ENCODE results near the gene MTA1.

DNA sequence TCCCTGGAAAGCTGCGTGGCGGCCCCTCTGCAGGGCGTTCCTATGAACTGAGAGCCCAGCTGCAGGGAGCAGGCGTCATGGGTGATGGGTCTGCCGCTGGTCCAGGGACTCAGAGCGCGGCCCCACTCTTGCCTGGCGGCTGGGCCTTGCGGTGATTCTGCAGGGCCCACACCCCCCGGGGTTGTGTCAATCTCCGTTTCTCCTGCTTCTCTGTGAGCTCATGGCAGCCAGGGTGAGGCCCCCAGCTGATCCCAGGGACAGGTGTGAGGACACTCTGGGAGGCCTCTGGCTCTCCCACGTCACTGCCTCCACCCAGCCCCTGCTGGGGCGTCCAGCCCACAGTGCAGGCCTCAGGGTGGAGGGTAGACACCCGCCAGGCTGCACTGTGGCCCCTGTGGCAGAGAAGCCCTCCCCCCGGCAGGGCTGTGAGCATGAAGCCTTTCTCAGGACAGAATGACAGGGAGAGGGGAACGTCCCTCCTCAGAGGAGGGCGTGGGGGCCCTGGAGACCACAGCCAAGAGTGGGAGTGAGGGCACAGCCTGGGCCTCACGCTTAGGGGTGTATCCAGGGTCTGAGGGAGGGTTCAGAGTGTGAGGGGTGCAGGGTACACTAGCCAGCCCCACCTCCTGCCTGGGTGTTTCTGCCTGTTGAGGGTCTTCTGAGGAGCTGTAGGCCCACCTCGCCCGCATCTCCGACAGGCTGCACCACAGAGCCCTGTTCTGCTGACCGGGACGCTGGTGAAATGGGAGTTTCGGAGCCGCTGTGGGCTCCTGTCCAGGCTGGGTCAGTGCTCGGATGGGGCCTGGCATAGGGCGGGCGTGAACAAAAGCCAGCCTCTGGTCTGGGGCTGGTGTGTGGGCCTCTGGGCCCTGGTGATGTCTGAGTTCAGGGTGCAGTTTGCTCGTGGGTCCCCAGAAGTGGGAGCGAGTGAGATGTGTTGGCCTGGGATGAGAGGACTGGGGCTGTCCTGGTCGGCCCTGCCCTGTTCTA, 28.3 kb downstream of the MTA1 start:
- TF ChIP-seq, protein P1, sequence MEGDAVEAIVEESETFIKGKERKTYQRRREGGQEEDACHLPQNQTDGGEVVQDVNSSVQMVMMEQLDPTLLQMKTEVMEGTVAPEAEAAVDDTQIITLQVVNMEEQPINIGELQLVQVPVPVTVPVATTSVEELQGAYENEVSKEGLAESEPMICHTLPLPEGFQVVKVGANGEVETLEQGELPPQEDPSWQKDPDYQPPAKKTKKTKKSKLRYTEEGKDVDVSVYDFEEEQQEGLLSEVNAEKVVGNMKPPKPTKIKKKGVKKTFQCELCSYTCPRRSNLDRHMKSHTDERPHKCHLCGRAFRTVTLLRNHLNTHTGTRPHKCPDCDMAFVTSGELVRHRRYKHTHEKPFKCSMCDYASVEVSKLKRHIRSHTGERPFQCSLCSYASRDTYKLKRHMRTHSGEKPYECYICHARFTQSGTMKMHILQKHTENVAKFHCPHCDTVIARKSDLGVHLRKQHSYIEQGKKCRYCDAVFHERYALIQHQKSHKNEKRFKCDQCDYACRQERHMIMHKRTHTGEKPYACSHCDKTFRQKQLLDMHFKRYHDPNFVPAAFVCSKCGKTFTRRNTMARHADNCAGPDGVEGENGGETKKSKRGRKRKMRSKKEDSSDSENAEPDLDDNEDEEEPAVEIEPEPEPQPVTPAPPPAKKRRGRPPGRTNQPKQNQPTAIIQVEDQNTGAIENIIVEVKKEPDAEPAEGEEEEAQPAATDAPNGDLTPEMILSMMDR (conservative IDR thresholded peaks at IDR 0.05; ENCODE audit: low read length) = no peak
- TF ChIP-seq EZH2phosphoT487 (IDR thresholded peaks at IDR 0.05; ENCODE audit: borderline replicate concordance, low read depth, low read length) = no peak

Data from OCI-LY7 (cell line).